Endothelial cell (in vitro differentiated cells): Measurements from ENCODE around the gene MEGF10. TPM values are rescaled to one million over a fixed set of nuclear protein-coding genes. Genes with fewer than 3 reads are reported as not detected.
"Not testable (repeated sequence)": the region's sequence is repeated elsewhere in the genome, so short reads cannot be mapped to it uniquely, and the experiment has no call there.

ENCODE experiments used
- DNase-seq: peaks from one replicate; pipeline ENCODE4 v3.0.0; 2021; ENCODE audit warnings: low spot score
- H3K27ac Mint-ChIP-seq: one replicate; pipeline ENCODE4 v1.8.0; 2021; ENCODE audit warnings: mixed read lengths, inconsistent platforms; ENCODE audit not compliant: unreplicated experiment
- H3K27me3 Mint-ChIP-seq: one replicate; pipeline ENCODE4 v1.8.0; 2021; ENCODE audit warnings: mild to moderate bottlenecking, moderate library complexity, mixed read lengths, inconsistent platforms; ENCODE audit not compliant: unreplicated experiment
- H3K36me3 Mint-ChIP-seq: one replicate; pipeline ENCODE4 v1.8.0; 2021; ENCODE audit warnings: mild to moderate bottlenecking, low read depth, mixed read lengths, inconsistent platforms; ENCODE audit not compliant: unreplicated experiment
- H3K4me1 Mint-ChIP-seq: one replicate; pipeline ENCODE4 v1.8.0; 2021; ENCODE audit warnings: mild to moderate bottlenecking, mixed read lengths, inconsistent platforms; ENCODE audit not compliant: unreplicated experiment
- H3K4me3 Mint-ChIP-seq: one replicate; pipeline ENCODE4 v1.8.0; 2021; ENCODE audit warnings: mild to moderate bottlenecking, mixed read lengths, inconsistent platforms; ENCODE audit not compliant: unreplicated experiment
- H3K9me3 Mint-ChIP-seq: one replicate; pipeline ENCODE4 v1.8.0; 2021; ENCODE audit warnings: mixed read lengths, inconsistent platforms; ENCODE audit not compliant: unreplicated experiment
- total RNA-seq: library from RNA; stranded (reverse); fragmentation: NEBNext Ultra II Directional; extraction: Animal tissue kit (Norgen Biotek cat#: 25700); gene quantifications from one replicate; pipeline ENCODE4 v1.2.1, GENCODE V29; 2021; ENCODE audit not compliant: unreplicated experiment
- TF ChIP-seq, protein P1 (sequence below): fragments of 200-600 bp; sonication (generic); IDR thresholded peaks from one replicate; pipeline ENCODE4 v1.5.0; 2021; ENCODE audit warnings: antibody characterized with exemption; ENCODE audit not compliant: unreplicated experiment

Gene MEGF10
- total RNA-seq, 1 donor from 2014 or later = 5.6 TPM

DNA sequence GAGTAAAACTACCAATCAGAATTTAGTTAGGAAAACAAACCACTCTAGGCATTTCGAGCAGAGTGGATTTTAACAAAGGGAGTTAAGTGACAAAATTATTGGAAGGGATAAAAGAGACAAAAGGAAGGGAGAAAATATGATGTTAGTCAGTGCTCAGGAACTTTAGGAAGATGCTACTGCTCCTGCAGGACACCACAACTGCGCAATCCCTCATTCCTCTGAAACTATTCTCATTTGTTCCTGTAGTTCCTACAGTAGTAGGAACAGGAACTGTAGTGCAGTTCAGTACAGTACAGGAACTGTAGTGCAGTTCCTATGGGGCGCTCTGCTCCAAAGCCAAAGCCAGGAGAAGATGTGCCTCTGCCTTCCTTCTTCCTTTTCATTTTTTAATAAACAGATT is 29.9 kb upstream of the MEGF10 start:
- Mint-ChIP-seq H3K9me3 (no peaks in the 10 kb centered on the region), H3K36me3 (no peaks in the 10 kb centered on the region), H3K4me3 (no peak overlapping the region), H3K27me3 (no peaks in the 10 kb centered on the region), H3K27ac (no peak overlapping the region), H3K4me1 (no peaks in the 10 kb centered on the region)
- no peak for DNase-seq
- TF ChIP-seq, protein P1, sequence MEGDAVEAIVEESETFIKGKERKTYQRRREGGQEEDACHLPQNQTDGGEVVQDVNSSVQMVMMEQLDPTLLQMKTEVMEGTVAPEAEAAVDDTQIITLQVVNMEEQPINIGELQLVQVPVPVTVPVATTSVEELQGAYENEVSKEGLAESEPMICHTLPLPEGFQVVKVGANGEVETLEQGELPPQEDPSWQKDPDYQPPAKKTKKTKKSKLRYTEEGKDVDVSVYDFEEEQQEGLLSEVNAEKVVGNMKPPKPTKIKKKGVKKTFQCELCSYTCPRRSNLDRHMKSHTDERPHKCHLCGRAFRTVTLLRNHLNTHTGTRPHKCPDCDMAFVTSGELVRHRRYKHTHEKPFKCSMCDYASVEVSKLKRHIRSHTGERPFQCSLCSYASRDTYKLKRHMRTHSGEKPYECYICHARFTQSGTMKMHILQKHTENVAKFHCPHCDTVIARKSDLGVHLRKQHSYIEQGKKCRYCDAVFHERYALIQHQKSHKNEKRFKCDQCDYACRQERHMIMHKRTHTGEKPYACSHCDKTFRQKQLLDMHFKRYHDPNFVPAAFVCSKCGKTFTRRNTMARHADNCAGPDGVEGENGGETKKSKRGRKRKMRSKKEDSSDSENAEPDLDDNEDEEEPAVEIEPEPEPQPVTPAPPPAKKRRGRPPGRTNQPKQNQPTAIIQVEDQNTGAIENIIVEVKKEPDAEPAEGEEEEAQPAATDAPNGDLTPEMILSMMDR = no peak

DNA sequence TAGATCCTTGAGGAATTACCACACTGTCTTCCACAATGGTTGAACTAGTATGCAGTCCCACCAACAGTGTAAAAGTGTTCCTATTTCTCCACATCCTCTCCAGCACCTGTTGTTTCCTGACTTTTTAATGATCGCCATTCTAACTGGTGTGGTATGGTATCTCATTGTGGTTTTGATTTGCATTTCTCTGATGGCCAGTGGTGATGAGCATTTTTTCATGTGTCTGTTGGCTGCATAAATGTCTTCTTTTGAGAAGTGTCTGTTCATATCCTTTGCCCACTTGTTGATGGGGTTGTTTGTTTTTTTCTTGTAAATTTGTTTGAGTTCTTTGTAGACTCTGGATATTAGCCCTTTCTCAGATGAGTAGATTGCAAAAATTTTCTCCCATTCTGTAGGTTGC is 25.1 kb upstream of the MEGF10 start:
- not testable (repeated sequence) for H3K27ac Mint-ChIP-seq, H3K4me3 Mint-ChIP-seq, H3K36me3 Mint-ChIP-seq, H3K27me3 Mint-ChIP-seq, H3K4me1 Mint-ChIP-seq, H3K9me3 Mint-ChIP-seq, DNase-seq

DNA sequence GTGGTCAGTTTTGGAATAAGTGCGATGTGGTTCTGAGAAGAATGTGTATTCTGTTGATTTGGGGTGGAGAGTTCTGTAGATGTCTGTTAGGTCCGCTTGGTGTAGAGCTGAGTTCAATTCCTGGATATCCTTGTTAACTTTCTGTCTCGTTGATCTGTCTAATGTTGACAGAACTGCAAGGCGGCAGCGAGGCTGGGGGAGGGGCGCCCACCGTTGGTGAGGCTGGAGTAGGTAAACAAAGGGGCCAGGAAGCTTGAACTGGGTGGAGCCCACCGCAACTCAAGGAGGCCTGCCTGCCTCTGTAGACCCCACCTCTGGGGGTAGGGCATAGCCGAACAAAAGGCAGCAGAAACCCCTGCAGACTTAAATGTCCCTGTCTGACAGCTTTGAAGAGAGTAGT is 22.3 kb upstream of the MEGF10 start:
- H3K27ac Mint-ChIP-seq, H3K27me3 Mint-ChIP-seq, H3K9me3 Mint-ChIP-seq, H3K4me1 Mint-ChIP-seq, H3K36me3 Mint-ChIP-seq, DNase-seq: not testable (repeated sequence)
- H3K4me3 Mint-ChIP-seq = peak overlapping the region; percentile 13

DNA sequence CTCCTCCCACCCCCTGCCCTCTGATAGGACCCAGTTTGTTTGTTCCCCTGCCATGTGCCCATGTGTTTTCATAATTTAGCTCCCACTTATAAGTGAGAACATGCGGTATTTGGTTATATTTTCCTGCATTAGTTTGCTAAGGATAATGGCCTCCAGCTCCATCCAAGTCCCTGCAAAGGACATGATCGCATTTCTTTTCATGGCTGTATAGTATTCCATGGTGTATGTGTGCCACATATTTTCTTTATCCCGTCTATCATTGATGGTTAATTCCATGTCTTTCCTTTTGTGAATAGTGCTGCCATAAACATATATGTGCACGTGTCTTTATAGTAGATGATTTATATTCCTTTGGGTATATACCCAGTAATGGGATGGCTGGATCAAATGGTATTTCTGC is 19.9 kb upstream of the MEGF10 start:
- H3K27me3 Mint-ChIP-seq, H3K27ac Mint-ChIP-seq, H3K4me3 Mint-ChIP-seq, H3K9me3 Mint-ChIP-seq, H3K4me1 Mint-ChIP-seq, DNase-seq, H3K36me3 Mint-ChIP-seq: not testable (repeated sequence)

DNA sequence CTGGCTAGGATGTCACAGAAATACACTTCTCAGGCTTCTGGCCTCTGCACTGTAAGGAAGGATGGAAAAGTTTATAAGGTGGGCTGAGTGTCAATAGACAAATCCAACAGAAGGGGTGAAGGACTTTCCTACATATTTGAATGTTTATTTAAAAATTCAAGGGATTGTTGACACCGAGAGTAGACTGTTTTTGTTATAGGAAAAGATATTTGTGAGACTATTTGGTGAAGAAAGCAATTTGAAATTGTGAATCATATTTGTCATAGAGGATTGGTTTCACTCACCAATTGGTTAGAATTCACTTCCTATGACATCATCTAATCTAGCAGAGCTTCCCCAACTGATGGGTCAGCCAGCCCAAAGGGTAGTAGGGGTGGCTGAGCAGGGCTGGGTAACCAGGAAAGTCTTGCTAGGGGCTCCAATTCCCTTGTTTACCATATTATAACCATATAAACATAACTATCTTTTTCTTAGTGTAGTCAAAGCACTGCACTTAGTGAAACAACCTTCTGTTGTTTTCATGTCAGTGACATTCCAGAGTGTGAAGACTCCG is 14.9 kb upstream of the MEGF10 start:
- H3K27ac Mint-ChIP-seq = no peak overlapping the region
- DNase-seq = no peak
- peaks cover 4% of the 10 kb centered on the region for H3K9me3 Mint-ChIP-seq
- H3K36me3 Mint-ChIP-seq = no peaks in the 10 kb centered on the region
- TF ChIP-seq, protein P1 = no peak
- no peaks in the 10 kb centered on the region for H3K4me1 Mint-ChIP-seq
- no peaks in the 10 kb centered on the region for H3K27me3 Mint-ChIP-seq
- no peak overlapping the region for H3K4me3 Mint-ChIP-seq

DNA sequence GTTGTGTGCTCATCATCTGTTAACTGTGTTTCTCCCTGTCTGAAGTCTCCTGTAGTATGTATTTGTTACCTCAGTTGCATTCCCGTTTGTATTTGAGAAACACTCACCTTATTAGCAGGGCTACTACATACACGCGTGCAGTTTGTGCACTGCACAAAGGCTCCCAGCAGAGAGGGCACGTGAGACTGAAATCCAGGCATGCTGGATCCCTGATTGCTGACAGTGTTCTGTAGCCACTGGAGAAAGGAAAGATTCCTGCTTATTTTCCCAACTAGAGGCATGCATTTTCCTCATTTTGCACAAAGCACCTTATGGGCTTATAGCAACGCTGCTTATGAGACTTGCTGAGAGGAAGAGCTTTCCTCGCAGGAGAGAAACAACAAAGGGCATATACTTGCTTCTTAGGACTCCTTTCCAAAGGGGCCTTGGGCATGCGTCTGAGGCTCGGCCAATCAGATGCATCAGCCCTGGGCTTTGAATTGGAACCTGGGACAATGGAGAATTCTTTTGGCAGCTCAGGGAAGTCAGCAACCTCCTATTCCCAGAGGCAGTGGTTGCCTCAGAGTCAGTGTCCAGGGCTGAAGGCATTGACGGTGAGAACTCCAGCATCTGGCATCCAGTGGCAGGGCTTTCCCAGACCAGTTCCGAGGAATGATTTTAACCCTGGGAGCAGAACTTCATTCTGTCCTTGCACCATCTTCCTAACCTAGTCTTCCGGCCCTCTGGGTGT is 9.9 kb upstream of the MEGF10 start:
- H3K4me1 Mint-ChIP-seq = peaks cover 13% of the 10 kb centered on the region
- no peaks in the 10 kb centered on the region for H3K36me3 Mint-ChIP-seq
- no peaks in the 10 kb centered on the region for H3K27me3 Mint-ChIP-seq
- no peak overlapping the region for H3K4me3 Mint-ChIP-seq
- no peak for DNase-seq
- TF ChIP-seq, protein P1 = no peak
- no peak overlapping the region for H3K27ac Mint-ChIP-seq
- H3K9me3 Mint-ChIP-seq = no peaks in the 10 kb centered on the region
